Osteocyte (in vitro differentiated cells): ENCODE data around the gene RAD18. TPM values are rescaled to one million over a fixed set of nuclear protein-coding genes. Genes with fewer than 3 reads are reported as not detected.

ENCODE experiments used
- DNase-seq: peaks from one replicate; pipeline ENCODE4 v3.0.0; 2021; ENCODE audit warnings: mixed read lengths; ENCODE audit not compliant: unreplicated experiment; ENCODE audit errors: extremely low spot score
- H3K27ac Mint-ChIP-seq: one replicate; pipeline ENCODE4 v1.8.0; 2021; ENCODE audit warnings: mild to moderate bottlenecking, mixed read lengths; ENCODE audit not compliant: unreplicated experiment
- H3K27me3 Mint-ChIP-seq: one replicate; pipeline ENCODE4 v1.8.0; 2021; ENCODE audit warnings: mixed read lengths; ENCODE audit not compliant: unreplicated experiment
- H3K36me3 Mint-ChIP-seq: one replicate; pipeline ENCODE4 v1.8.0; 2021; ENCODE audit warnings: mixed read lengths; ENCODE audit not compliant: unreplicated experiment
- H3K4me1 Mint-ChIP-seq: one replicate; pipeline ENCODE4 v1.8.0; 2021; ENCODE audit warnings: mixed read lengths; ENCODE audit not compliant: unreplicated experiment
- H3K4me3 Mint-ChIP-seq: one replicate; pipeline ENCODE4 v1.8.0; 2021; ENCODE audit warnings: mild to moderate bottlenecking, moderate library complexity, mixed read lengths; ENCODE audit not compliant: unreplicated experiment
- H3K9me3 Mint-ChIP-seq: one replicate; pipeline ENCODE4 v1.8.0; 2021; ENCODE audit warnings: mixed read lengths; ENCODE audit not compliant: unreplicated experiment
- CTCF ChIP-seq: fragments of 200-600 bp; sonication (generic); IDR thresholded peaks from 2 replicates; pipeline ENCODE4 v1.5.0; 2021; ENCODE audit warnings: antibody characterized with exemption, mild to moderate bottlenecking, moderate library complexity
- total RNA-seq: library from RNA; stranded (reverse); gene quantifications from 2 replicates; pipeline ENCODE4 v1.2.1, GENCODE V29; 2021

RAD18 gene
- total RNA-seq, 1 donor from 2014 or later: 18.6 TPM

GRCh38 chr3:9007928-9008327 is 44.7 kb upstream of the RAD18 start:
- Mint-ChIP-seq H3K9me3 (no peaks in the 10 kb centered on the region), H3K36me3 (no peaks in the 10 kb centered on the region), H3K27ac (no peak overlapping the region), H3K4me3 (no peak overlapping the region), H3K4me1 (no peaks in the 10 kb centered on the region), H3K27me3 (peaks cover 7% of the 10 kb centered on the region)
- DNase-seq: no peak
- TF ChIP-seq CTCF: no peak

GRCh38 chr3:9007213-9007612 is 43.9 kb upstream of the RAD18 start:
- DNase-seq: no peak
- Mint-ChIP-seq H3K36me3 (no peaks in the 10 kb centered on the region), H3K27me3 (peaks cover 14% of the 10 kb centered on the region), H3K27ac (no peak overlapping the region), H3K4me3 (no peak overlapping the region), H3K4me1 (no peaks in the 10 kb centered on the region), H3K9me3 (no peaks in the 10 kb centered on the region)
- no peak for TF ChIP-seq CTCF

GRCh38 chr3:9000041-9000440 is 36.8 kb upstream of the RAD18 start:
- H3K9me3 Mint-ChIP-seq: no peaks in the 10 kb centered on the region
- no peak overlapping the region for H3K27ac Mint-ChIP-seq
- peaks cover 44% of the 10 kb centered on the region for H3K27me3 Mint-ChIP-seq
- no peaks in the 10 kb centered on the region for H3K4me1 Mint-ChIP-seq
- TF ChIP-seq CTCF: no peak
- DNase-seq: no peak
- H3K36me3 Mint-ChIP-seq: no peaks in the 10 kb centered on the region
- H3K4me3 Mint-ChIP-seq: no peak overlapping the region

DNA sequence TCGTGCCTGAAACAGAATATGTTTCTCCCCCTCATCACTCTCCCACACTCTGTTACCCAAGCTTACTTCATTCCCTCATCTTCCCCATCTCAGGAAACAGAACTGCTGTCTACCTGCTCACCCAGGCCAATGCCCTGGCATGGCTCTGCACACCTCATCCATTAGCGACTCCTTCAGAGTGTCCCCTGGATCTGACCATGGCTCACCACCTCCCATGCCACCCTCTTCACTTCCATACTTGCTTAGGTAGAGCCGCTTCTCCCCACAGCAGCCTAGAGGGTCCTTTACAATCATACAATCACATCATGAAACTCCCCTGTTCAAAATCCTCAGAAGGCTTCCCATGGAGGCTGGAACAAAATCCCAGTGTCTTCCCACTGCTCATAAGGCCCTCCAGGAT is 33.9 kb upstream of the RAD18 start:
- Mint-ChIP-seq H3K27me3 (peaks cover 32% of the 10 kb centered on the region), H3K36me3 (no peaks in the 10 kb centered on the region), H3K27ac (no peak overlapping the region), H3K4me3 (no peak overlapping the region), H3K4me1 (no peaks in the 10 kb centered on the region), H3K9me3 (no peaks in the 10 kb centered on the region)
- no peak for TF ChIP-seq CTCF
- no peak for DNase-seq

DNA sequence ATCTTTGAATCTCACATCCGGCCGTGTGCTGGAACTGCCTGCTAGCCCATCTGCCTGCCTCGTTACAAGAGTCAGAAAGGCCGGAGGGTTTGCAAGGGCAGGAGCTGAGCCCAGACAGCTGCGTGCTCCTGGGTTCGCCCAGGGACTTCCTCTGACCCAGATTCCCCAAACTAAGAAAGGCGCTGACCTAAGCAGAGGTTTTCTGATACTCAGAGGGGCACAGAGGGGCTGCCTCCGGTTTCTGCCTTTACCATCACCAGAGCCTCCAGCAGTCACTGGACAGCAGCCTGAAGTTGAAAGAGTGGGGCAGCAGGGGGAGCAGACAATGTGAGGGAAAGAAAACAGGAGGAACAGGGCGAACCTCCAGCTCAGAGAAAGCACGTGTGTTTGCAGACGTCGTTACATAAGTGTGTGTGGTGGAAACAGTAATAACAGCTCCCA is 33.4 kb upstream of the RAD18 start:
- peak; percentile 30 for TF ChIP-seq CTCF
- Mint-ChIP-seq H3K27me3 (peaks cover 28% of the 10 kb centered on the region), H3K27ac (no peak overlapping the region), H3K36me3 (no peaks in the 10 kb centered on the region), H3K4me1 (no peaks in the 10 kb centered on the region), H3K9me3 (no peaks in the 10 kb centered on the region), H3K4me3 (no peak overlapping the region)
- DNase-seq: no peak
